Gastroesophageal sphincter (tissue), 4 donors: ENCODE results near the gene WWC2. TPM values are rescaled to one million over a fixed set of nuclear protein-coding genes. Genes with fewer than 3 reads are reported as not detected.

Source experiments
- ATAC-seq: fragments of 150-250 bp; one replicate; pipeline ENCODE4 v1.9.1; 2016; ENCODE audit warnings: mild to moderate bottlenecking, moderate library complexity
- H3K27ac ChIP-seq, 4 donors: fragments of 200-600 bp; sonication (generic) in 3 of 4; 1 replicate in 3 of 4; 2 replicates in 1 of 4; pipeline ENCODE4 v1.5.1; 2016 to 2019
- H3K27me3 ChIP-seq: fragments of 200-600 bp; sonication (generic); one replicate; pipeline ENCODE4 v1.5.1; 2019
- H3K36me3 ChIP-seq, 2 donors: fragments of 200-600 bp; sonication (generic); one replicate each; pipeline ENCODE4 v1.5.1; 2019; ENCODE audit warnings: control low read depth in 1 of 2
- H3K4me1 ChIP-seq, 3 donors: fragments of 200-600 bp; sonication (generic); 1 replicate in 2 of 3; 2 replicates in 1 of 3; pipeline ENCODE4 v1.5.1; 2016 to 2019; ENCODE audit warnings: control low read depth in 2 of 3
- H3K4me3 ChIP-seq, 2 donors: fragments of 200-600 bp; sonication (generic); one replicate each; pipeline ENCODE4 v1.5.1; 2019; ENCODE audit warnings: mild to moderate bottlenecking in 1 of 2, moderate library complexity in 1 of 2
- H3K9me3 ChIP-seq, 3 donors: fragments of 200-600 bp; sonication (generic); one replicate each; pipeline ENCODE4 v1.5.1; 2017 to 2019; ENCODE audit warnings: control low read depth in 2 of 3
- CTCF ChIP-seq, 4 experiments: fragments of 200-600 bp in 2 of 4; fragments of 450-650 bp in 2 of 4; sonication (generic) in 1 of 4; IDR thresholded peaks; one replicate each; pipeline ENCODE4 v1.5.1; 2017 to 2019; ENCODE audit warnings: antibody characterized with exemption in 4 of 4, mild to moderate bottlenecking in 2 of 4, moderate library complexity in 2 of 4
- EP300 ChIP-seq: sonication (generic); formaldehyde crosslinking; IDR thresholded peaks from one replicate; pipeline ENCODE4 v1.6.1; 2017; ENCODE audit warnings: antibody characterized with exemption, mild to moderate bottlenecking
- POLR2A ChIP-seq, 2 donors: fragments of 450-650 bp; IDR thresholded peaks; one replicate each; pipeline ENCODE4 v1.6.1; 2017; ENCODE audit warnings: antibody characterized with exemption in 2 of 2, mild to moderate bottlenecking in 2 of 2, moderate library complexity in 1 of 2
- POLR2AphosphoS5 ChIP-seq: sonication (generic); formaldehyde crosslinking; IDR thresholded peaks from one replicate; pipeline ENCODE4 v1.6.1; 2017; ENCODE audit warnings: antibody characterized with exemption
- WGBS, 2 donors: methylation state at CpG; one replicate each; pipeline ENCODE4 v1.1.5; 2018; ENCODE audit warnings: low coverage in 1 of 2; 5-methylcytosine and 5-hydroxymethylcytosine counted together
- total RNA-seq, 4 donors: library from RNA; depleted of rRNA; stranded (reverse); fragments of >200 nt; gene quantifications; one replicate each; pipeline ENCODE4 v1.1.0, GENCODE V29; 2016

WWC2 gene
- total RNA-seq, 4 donors from 2014 or later, result 23.0 to 42.0 (median 37.2) TPM

GRCh38 chr4:183289688-183290087 lies 190.6 kb downstream of the WWC2 start:
- Histone ChIP-seq H3K9me3 (no peaks in the 10 kb centered on the region), H3K27ac (no peak overlapping the region), H3K4me1 (no peaks in the 10 kb centered on the region), H3K36me3 (peaks cover 2 to 87% of the 10 kb centered on the region in 2 donors), H3K4me3 (no peak overlapping the region), H3K27me3 (no peaks in the 10 kb centered on the region)
- 88 to 94% methylated on average over 4 to 5 of the region's 5 CpGs for WGBS, 2 donors
- no peak for ATAC-seq
- no peak for TF ChIP-seq CTCF (IDR thresholded peaks at IDR 0.05)
- no peak for TF ChIP-seq POLR2AphosphoS5
- no peak for TF ChIP-seq POLR2A (IDR thresholded peaks at IDR 0.05)
- no peak for TF ChIP-seq EP300

GRCh38 chr4:183291070-183291469 lies 192.0 kb downstream of the WWC2 start:
- Histone ChIP-seq H3K4me3 (no peak overlapping the region), H3K27me3 (no peaks in the 10 kb centered on the region), H3K4me1 (no peaks in the 10 kb centered on the region), H3K36me3 (peaks cover 2 to 87% of the 10 kb centered on the region in 2 donors), H3K9me3 (no peaks in the 10 kb centered on the region), H3K27ac (no peak overlapping the region)
- TF ChIP-seq POLR2A (IDR thresholded peaks at IDR 0.05) (no peak), CTCF (IDR thresholded peaks at IDR 0.05) (no peak), EP300 (no peak), POLR2AphosphoS5 (no peak)
- 71 to 100% methylated on average over 1 to 2 of the region's 2 CpGs for WGBS, 2 donors
- ATAC-seq, result no peak

GRCh38 chr4:183295711-183296110 lies 196.7 kb downstream of the WWC2 start:
- Histone ChIP-seq H3K4me1 (peaks cover 0 to 10% (median 0%) of the 10 kb centered on the region in 3 donors), H3K36me3 (peaks cover 0 to 76% of the 10 kb centered on the region in 2 donors), H3K27ac (no peak overlapping the region), H3K9me3 (no peaks in the 10 kb centered on the region), H3K4me3 (no peak overlapping the region), H3K27me3 (no peaks in the 10 kb centered on the region)
- WGBS, 2 donors, result 85 to 87% methylated on average over 10 of the region's 10 CpGs
- no peak for ATAC-seq
- TF ChIP-seq EP300 (no peak), POLR2A (IDR thresholded peaks at IDR 0.05) (no peak), POLR2AphosphoS5 (no peak), CTCF (IDR thresholded peaks at IDR 0.05) (no peak)

GRCh38 chr4:183297675-183298074 lies 198.6 kb downstream of the WWC2 start:
- Histone ChIP-seq H3K4me3 (no peak overlapping the region), H3K27me3 (no peaks in the 10 kb centered on the region), H3K27ac (no peak overlapping the region), H3K4me1 (peaks cover 0 to 10% (median 0%) of the 10 kb centered on the region in 3 donors), H3K36me3 (peaks cover 0 to 68% of the 10 kb centered on the region in 2 donors), H3K9me3 (no peaks in the 10 kb centered on the region)
- no peak for ATAC-seq
- WGBS, 2 donors, result 83% methylated on average over 1 of the region's 3 CpGs; no CpG with 5 or more reads in 1 of the 2 donors
- TF ChIP-seq EP300 (no peak), POLR2AphosphoS5 (no peak), POLR2A (IDR thresholded peaks at IDR 0.05) (no peak), CTCF (IDR thresholded peaks at IDR 0.05) (no peak)

- TF ChIP-seq CTCF (IDR thresholded peaks at IDR 0.05) (no peak), EP300 (no peak), POLR2AphosphoS5 (no peak), POLR2A (IDR thresholded peaks at IDR 0.05) (no peak)
- WGBS, 2 donors, result 82 to 90% methylated on average over 2 of the region's 2 CpGs
Measured at GRCh38 chr4:183299464-183299863, 200.4 kb downstream of the WWC2 start.

More at GRCh38 chr4:183299464-183299863, 200.4 kb downstream of the WWC2 start:
- no peak for ATAC-seq
- Histone ChIP-seq H3K36me3 (peaks cover 0 to 61% of the 10 kb centered on the region in 2 donors), H3K27ac (no peak overlapping the region), H3K27me3 (no peaks in the 10 kb centered on the region), H3K4me3 (no peak overlapping the region), H3K4me1 (peaks cover 0 to 10% (median 0%) of the 10 kb centered on the region in 3 donors), H3K9me3 (no peaks in the 10 kb centered on the region)
